Measurements from ENCODE around the gene DDAH2.

The DDAH2 gene

DNA sequence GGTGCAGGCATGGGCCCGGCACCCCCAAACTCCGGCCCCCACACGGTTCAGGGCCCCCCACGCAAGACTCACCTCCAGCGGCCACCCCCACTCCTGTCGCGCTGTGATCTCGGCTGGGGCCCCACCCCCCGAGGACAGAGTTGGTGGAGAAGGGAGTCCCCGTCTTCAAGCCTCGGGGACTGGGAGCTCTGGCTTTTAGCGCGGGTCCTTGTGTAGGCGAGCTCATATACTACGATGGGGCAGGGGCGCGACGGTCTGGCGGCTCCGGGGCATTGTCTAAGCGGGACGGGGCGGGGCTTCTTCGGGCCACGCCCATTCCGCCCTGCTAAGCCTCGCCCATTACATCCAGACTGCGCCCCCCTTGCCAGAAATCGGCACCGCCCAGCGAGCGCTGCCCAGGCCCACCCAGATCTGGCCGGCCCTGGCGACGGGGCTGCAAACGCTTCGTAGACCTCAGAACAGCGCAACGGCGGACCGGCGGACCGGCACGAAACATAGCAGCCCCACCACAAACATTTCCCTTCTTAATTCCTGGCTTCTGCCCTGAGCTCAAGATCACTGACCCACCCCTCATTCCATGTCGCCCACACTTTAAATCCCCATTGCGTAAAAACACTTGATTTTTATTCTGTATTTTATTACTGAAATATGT is 1.0 kb upstream of the DDAH2 start:
- FAIRE-seq (no peak), DNase-seq (ENCODE audit: insufficient read length, low spot score) (no peak)
- TF ChIP-seq, protein P1, sequence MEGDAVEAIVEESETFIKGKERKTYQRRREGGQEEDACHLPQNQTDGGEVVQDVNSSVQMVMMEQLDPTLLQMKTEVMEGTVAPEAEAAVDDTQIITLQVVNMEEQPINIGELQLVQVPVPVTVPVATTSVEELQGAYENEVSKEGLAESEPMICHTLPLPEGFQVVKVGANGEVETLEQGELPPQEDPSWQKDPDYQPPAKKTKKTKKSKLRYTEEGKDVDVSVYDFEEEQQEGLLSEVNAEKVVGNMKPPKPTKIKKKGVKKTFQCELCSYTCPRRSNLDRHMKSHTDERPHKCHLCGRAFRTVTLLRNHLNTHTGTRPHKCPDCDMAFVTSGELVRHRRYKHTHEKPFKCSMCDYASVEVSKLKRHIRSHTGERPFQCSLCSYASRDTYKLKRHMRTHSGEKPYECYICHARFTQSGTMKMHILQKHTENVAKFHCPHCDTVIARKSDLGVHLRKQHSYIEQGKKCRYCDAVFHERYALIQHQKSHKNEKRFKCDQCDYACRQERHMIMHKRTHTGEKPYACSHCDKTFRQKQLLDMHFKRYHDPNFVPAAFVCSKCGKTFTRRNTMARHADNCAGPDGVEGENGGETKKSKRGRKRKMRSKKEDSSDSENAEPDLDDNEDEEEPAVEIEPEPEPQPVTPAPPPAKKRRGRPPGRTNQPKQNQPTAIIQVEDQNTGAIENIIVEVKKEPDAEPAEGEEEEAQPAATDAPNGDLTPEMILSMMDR (IDR thresholded peaks at IDR 0.05; ENCODE audit: insufficient read depth, missing control alignments): no peak

DNA sequence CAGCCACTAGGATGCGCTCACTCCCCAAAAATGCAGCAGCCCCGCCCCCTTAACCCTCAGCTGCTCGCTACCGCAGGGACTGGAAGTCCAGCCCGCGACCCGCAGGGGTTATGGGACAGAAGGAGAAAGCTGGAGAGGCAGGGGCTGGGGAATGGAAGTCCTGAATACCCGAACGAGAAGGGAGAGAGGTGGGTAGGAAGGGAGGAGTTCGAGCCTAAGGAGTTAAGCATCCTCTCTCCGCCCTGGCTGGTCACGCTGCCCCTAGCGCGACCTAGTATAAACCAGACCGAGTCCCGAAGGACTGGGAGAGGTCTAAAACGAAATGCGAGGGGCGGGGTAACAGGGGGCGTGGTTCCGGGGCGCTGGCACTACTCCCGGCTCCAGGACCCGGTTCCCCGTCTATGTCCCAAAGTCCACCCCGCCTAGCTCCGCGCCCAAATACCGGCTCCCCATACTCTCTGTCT is 448 bp upstream of the DDAH2 start:
- FAIRE-seq (no peak), DNase-seq (ENCODE audit: insufficient read length, low spot score) (peak; percentile 79)
- TF ChIP-seq, protein P1 (IDR thresholded peaks at IDR 0.05; ENCODE audit: insufficient read depth, missing control alignments): peak; percentile 75

DNA sequence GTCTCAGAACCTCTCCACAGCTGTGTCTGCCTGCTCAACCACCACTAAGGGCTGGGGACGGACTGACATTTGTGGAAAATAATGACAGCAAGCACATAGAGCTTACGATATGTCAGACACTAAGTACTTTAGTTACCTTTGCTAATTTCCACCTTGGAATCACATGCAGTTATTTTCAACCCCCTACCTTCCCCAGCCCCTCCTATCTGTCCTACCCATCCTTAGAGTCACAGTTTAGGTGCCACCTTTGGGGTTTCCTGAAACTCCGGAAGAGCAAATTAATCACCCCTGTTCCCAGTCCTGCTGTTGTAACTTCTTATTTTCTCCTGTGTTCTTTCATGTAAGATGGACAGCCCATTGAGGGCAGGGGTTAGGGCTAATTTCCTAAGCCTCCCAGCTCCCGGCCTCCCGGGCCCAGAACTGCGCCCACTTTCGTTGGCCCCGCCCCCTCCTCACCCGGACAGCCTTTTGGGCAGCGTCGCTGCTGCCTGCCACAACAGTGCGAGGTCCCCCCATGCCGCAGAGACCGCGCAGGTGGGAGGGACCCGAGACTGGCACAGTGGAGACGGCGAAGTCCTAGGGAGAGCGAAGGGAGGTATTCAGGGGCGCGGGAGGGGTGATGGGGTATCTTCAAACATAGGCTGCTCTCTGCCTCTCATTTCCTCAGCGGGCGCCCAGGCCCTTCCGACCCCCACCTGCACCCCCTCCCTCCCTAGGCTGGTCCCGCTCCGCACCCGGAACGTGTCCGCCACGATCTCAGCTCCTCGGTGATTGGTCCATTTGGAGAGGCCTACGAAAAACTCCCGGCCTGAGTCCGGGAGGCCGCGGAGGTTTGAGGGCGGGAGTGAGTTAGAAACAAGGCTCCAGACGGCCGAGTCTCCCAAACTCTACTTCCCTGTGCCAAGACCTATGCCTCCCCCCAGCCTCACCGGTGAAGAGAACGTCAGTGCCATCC is 1.1 kb downstream of the DDAH2 start:
- TF ChIP-seq, protein P1 (IDR thresholded peaks at IDR 0.05; ENCODE audit: insufficient read depth, missing control alignments): no peak
- DNase-seq (ENCODE audit: insufficient read length, low spot score) (no peak), FAIRE-seq (no peak)

DNA sequence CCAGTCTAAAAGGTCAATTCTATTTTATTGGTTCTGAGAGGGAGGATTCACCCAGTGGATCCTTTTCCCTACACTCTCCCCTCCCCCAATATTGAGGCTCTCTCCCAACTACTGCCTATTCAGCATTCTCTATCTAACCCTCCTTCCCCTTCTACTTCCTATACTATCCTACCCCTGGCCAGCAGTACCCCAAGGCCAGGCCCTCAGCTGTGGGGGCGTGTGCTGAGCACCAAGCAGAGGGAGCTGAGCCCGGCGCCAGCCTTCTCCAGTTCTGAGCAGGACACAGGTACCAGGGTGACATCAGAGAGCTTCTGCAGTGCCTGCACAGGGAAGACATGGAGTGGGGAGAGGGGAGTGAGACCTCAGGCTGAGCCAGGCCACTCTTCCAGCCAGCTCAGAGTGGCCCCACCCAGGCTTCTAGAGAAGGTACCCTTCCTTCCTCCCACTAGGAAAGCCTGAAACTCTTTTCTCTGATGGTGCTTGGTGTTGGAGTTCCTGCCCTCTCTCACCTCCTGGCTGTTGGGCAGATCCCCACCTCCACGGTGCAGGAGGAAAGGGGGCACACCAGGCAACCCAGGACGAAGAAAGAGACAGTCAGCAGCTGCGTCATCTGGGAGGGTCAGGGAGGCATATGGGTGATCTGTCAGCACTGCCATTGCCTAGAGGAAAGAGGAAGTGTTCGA is 1.9 kb downstream of the DDAH2 start:
- DNase-seq (ENCODE audit: insufficient read length, low spot score) (no peak), FAIRE-seq (no peak)
- TF ChIP-seq, protein P1 (IDR thresholded peaks at IDR 0.05; ENCODE audit: insufficient read depth, missing control alignments): no peak

DNA sequence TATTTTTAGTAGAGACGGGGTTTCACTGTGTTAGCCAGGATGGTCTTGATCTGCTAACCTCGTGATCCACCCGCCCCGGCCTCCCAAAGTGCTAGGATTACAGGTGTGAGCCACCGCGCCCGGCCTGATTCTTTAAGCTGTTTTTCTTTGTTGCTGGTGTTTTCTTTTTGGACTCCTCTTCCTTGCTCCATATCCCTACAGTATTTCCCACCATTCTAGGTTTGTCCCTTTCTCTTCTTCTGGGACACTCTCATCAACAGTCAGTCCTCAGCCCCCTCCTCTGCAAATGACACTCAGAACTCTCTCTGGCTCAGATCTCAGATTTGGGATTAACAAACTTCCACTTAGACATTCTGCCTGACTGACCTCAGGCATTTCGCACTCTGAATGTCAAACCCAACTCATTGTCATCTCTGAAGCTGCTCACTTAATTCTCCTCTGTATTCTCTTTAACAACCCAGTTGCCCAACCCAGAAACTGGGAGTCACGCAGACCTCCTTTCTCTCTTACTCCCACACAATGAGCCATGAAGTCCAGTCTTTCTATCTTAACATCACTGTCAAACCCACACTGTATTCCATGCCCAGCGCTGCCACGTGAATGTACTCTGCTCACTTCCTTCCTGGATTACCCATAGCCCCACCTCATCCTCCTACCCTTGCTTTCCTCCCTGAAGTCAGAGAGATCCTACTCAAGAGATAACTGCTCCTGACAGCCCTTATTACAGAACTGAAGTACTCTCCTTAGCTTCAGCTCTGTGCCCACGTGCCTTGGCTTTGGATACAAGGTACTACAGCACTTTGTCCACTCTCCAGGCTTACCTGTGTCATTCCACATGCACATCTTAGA is 3.4 kb downstream of the DDAH2 start:
- FAIRE-seq (no peak), DNase-seq (ENCODE audit: insufficient read length, low spot score) (no peak)
- TF ChIP-seq, protein P1 (IDR thresholded peaks at IDR 0.05; ENCODE audit: insufficient read depth, missing control alignments): no peak

DNA sequence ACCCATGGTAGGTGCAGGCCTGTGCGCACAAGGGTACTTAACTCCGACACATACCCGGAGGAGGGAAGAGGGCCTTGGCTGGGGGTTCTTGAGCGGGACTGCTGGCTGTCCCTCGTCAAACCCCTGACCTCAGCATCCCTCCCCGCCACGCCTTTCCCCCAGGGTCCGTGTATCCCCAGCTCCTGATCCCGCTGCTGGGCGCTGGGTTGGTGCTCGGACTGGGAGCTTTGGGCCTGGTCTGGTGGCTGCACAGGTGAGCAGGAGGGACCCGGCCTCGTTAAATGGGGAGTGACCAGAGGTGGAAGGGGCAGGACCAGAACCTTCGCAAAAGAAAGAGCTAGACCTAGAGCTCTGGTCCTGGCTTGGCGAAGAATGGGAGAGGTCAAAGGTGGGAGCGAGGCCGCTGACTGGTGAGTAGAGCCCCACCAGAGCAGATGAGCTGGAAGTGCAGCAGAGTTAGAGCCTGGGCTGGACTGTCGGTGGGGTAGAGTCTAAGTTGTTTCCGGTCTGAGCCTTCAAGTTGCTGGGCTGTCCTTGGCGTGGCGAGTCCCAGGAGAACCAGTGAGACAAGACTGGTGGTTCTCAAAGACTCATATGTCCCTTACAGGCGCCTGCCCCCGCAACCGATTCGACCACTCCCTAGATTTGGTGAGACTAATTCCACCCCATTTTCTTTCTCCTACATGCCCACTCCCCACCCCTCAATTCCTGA is 5.0 kb downstream of the DDAH2 start:
- FAIRE-seq: no peak

More for the DNA sequence above, 5.0 kb downstream of the DDAH2 start:
- no peak for DNase-seq (ENCODE audit: insufficient read length, low spot score)
- TF ChIP-seq, protein P1 (IDR thresholded peaks at IDR 0.05; ENCODE audit: insufficient read depth, missing control alignments): no peak
